HG03025 (cell line): ENCODE data around the gene RILPL2.
"Not testable (repeated sequence)": the region's sequence is repeated elsewhere in the genome, so short reads cannot be mapped to it uniquely, and the experiment has no call there.

Source experiments
- ATAC-seq: cut with Tn5 transposase; IDR thresholded peaks from one replicate; pipeline ENCODE4 v1.9.1; 2021; ENCODE audit warnings: mild to moderate bottlenecking, moderate library complexity; ENCODE audit not compliant: unreplicated experiment, low FRiP score

The RILPL2 gene

DNA sequence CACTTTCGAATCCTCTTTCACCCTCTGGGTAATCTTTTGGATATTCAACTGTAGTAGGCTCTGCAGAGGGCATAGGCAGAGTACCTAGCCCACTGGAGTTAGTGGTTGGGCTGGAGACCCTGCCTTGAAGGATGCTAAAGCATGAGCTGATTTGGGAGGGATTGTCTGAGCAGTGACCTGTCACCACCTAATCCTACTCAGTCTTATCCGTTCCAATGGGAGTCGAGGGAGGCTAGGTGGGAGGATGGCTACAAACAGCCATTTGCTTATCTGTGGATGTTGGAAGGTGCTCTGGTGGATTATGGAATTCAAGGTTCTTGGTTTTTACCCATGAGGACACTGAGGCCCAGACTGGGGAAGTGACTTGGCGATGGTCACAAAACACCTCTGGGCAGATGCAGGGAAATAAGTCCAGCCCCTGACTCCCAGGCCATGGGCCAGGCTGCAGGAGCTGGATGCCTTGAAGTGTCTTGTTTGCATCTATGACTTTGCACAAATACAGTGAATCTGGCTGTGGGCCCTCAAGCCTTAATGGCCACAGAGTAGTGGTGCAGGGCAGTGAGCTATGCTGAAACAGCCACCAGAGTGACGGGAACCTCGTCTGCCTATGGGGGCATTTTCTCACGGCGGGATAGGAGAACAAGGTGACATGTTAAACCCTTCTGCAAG is 48.8 kb downstream of the RILPL2 start:
- ATAC-seq: no peak

DNA sequence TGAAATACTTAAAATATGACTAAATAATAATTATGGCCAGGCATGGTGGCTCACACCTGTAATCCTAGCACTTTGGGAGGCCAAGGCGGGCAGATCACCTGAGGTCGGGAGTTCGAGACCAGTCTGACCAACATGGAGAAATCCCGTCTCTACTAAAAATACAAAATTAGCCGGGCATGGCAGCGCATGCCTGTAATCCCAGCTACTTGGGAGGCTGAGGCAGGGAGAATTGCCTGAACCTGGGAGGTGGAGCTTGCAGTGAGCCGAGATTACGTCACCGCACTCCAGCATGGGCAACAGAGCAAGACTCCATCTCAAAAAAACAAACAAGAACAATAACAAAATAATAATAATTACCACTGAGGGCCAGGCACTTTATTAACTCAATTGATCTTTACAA is 50.9 kb downstream of the RILPL2 start:
- not testable (repeated sequence) for ATAC-seq

DNA sequence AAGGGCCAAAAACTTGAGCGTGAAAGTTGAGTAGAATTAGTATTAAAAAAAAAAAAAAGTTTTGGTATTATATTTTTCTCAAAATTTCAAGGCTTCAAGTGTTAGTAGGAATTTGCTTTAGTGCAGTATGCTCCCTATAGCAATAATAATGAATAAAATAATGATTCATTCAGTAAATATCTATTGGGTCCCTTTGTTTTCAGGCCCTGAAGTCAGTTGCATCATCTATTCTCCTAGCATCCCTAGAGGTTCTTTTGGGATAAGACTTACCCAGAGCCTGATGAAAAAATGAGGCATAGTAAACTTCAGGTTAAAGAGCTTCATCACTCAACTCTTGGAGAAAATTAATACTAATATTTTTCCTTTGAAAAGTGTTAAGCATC is 51.5 kb downstream of the RILPL2 start:
- ATAC-seq: no peak

DNA sequence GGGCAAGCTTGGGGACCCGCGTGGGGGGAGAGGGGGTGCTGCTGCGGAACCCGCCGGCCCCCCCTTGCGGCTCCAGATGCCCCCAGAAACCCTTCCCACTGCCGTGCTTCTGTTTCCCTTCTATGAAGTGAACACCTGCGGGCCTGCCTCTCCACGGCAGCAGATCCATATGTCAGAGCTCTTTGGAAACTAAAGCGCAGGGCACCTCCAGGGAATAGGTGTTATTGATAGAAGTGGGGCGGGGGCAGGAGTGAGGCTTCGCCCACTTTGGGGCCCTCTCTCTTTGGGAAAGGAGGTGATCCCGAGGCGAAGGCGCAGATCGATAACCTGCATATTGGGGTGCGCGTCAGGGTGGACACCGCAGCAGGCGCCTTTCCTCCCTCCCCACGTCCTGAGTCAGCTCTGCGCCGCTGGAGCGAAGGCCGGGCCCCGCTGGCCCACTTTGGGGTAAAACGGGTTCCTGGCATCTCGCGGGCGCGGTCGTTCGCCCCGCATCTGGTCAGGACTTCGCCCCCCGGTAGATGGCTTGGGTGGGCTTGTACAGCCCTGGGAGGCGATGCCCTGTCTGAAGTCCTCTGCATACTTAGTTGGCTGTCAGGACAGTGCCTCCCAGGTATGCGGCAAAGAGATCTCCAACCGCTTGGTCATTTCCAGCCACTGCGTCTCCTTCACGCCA is 52.0 kb downstream of the RILPL2 start:
- ATAC-seq: no peak

DNA sequence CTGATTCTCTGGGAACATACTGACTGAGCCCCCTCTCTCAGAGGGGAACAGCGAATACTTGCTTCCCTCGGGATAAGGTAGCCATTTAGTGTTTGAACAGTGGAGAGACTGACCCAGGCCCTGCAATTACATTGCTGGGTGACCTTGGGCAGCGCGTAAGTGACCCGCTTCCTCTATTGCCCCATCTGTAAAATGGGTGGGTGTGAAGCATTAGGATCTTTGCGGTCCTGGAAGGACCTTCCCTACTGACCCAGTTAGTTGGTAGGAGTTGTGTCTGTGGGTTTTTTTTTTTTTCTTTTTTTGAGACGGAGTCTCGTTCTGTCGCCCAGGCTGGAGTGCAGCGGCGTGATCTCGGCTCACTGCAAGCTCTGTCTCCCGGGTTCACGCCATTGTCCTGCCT is 53.8 kb downstream of the RILPL2 start:
- no peak for ATAC-seq

DNA sequence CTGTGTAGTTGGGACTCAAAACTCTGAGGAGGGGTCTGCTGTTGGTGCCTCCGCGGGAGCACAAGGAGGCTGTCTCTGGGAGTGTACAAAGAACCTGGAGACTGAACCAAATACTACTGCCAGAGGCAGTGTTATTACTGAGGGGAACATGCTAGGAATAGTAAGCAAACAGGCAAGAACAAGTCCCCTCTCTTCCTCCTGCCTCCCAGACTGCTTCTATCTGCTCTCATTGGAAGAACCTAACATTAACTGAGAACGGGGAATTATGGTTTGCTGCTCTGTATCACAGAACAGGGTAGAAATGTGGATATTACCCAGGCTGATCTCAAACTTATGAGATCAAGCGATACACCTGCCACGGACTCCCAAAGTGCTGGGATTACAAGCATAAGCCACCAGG is 57.1 kb downstream of the RILPL2 start:
- ATAC-seq: no peak

DNA sequence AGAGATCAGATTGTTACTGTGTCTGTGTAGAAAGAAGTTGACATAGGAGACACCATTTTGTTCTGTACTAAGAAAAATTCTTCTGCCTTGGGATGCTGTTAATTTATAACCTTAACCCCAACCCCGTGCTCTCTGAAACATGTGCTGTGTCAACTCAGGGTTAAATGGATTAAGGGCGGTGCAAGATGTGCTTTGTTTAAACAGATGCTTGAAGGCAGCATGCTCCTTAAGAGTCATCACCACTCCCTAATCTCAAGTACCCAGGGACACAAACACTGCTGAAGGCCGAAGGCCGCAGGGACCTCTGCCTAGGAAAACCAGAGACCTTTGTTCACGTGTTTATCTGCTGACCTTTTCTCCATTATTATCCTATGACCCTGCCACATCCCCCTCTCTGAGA is 64.1 kb downstream of the RILPL2 start:
- not testable (repeated sequence) for ATAC-seq

DNA sequence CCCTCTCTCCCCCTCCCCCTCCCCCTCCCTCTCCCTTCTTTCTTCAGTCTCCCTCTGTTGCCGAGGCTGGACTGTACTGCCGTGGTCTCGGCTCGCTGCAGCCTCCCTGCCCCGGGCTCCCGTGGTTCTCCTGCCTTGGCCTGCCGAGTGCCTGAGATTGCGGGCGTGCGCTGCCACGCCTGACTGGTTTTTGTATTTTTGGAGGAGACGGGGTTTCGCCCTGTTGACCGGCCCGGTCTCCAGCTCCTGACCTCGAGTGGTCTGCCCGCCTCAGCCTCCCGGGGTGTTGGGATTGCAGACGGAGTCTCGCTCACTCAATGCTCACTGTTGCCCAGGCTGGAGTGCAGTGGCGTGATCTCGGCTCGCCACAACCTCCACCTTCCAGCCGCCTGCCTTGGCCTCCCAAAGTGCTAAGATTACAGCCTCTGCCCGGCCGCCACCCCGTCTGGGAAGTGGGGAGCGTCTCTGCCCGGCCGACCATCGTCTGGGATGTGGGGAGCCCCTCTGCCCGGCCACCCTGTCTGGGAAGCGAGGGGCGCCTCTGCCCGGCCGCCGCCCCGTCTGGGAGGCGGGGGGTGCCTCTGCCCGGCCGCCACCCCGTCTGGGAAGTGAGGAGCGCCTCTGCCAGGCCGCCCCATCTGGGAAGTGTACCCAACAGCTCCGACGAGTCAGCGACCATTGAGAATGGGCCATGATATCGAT is 64.7 kb downstream of the RILPL2 start:
- not testable (repeated sequence) for ATAC-seq

DNA sequence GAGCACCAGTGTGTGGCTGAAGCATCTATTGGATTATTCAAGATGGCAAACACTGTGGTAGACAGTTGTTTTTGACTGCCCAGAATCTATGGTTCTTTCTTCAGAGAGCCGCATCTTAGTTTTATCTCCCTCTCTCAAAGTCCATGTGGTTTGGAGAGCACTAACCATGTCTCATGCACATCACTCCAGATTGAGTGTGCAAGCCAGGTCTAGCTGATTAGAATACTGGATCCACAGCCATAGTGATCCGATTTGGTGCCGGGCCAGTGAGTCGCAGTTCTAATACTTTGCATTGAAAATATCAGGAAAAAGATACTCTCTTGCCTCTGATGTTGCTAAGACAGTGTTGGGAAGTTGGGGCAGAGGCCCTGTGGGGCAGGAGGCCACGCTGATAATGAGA is 67.3 kb downstream of the RILPL2 start:
- ATAC-seq: no peak

DNA sequence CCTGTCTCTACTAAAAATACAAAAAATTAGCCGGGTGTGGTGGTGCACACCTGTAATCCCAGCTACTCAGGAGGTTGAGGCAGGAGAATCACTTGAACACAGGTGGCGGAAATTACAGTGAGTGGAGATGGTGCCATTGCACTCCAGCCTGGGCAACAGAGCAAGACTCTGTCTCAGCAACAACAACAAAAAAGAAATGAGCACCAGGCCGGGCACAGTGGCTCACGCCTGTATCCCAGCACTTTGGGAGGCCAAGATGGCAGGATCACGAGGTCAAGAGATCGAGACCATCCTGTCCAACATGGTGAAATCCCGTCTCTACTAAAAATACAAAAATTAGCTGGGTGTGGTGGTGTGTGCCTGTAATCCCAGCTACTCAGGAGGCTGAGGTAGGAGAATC is 68.1 kb downstream of the RILPL2 start:
- not testable (repeated sequence) for ATAC-seq

DNA sequence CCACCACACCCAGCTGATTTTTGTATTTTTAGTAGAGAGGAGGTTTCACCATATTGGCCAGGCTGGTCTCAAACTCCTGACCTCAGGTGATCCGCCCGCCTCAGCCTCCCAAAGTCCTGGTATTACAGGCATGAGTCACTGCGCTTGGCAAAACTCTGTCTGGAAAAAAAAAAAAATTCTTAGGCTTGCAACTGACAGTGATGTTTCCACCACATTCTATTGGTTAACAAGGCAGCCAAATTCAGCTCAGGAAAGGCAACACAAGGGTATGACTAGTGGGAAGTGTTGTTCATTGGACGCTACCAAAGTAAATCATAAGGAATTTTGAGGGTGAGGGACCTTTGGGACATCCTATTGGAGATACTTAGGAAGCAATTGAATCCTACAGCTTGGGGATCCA is 69.0 kb downstream of the RILPL2 start:
- no peak for ATAC-seq
